ENCODE measurements around the gene RAD54L.

RAD54L gene

DNA sequence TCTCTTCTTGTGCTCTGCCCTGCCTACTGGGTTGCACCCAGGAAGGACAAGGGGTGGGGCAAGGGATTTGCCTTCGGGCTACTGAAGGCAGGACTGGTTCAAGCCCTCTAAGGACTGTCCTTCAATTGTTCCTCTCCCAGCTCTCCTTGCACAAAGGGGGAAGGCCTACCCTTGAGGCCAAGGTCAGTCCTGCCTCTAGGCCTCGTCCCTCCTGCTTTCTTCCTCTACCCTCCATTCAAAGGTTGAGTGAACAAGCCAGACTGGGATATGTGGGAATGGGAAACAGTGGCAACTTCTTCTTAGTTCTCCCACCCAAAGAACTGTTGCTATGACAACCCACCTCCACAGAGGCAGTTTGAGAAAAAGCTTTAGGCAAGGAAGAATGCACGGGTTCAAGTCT lies 41.8 kb upstream of the RAD54L start:
- ChIA-PET POLR2A (interaction anchor here (1.0 to 1.1 kb wide), 2 partner anchors 11 to 16 kb away, joined by 3 read pairs; no protein-coding TSS in a partner anchor), CTCF (interaction anchor here (0.7 to 1.6 kb wide), 2 partner anchors 13 to 18 kb away, joined by 3 to 8 read pairs; no protein-coding TSS in a partner anchor)
- DNase-seq (ENCODE audit: extremely low spot score): no peak
- TF ChIP-seq FOXA1 (IDR thresholded peaks at IDR 0.05): no peak
- TF ChIP-seq FOXK2 (IDR thresholded peaks at IDR 0.05): no peak
- TF ChIP-seq HDGF (IDR thresholded peaks at IDR 0.05; ENCODE audit: borderline replicate concordance): no peak
- TF ChIP-seq TARDBP (IDR thresholded peaks at IDR 0.05): no peak
- no peak for TF ChIP-seq CTBP1 (IDR thresholded peaks at IDR 0.05; ENCODE audit: borderline replicate concordance)
- TF ChIP-seq, protein P1, sequence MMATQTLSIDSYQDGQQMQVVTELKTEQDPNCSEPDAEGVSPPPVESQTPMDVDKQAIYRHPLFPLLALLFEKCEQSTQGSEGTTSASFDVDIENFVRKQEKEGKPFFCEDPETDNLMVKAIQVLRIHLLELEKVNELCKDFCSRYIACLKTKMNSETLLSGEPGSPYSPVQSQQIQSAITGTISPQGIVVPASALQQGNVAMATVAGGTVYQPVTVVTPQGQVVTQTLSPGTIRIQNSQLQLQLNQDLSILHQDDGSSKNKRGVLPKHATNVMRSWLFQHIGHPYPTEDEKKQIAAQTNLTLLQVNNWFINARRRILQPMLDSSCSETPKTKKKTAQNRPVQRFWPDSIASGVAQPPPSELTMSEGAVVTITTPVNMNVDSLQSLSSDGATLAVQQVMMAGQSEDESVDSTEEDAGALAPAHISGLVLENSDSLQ (IDR thresholded peaks at IDR 0.05): no peak
- TF ChIP-seq L3MBTL2 (conservative IDR thresholded peaks at IDR 0.05): no peak
- TF ChIP-seq ARNT (IDR thresholded peaks at IDR 0.05): no peak
- no peak for TF ChIP-seq SP1 (IDR thresholded peaks at IDR 0.05)

DNA sequence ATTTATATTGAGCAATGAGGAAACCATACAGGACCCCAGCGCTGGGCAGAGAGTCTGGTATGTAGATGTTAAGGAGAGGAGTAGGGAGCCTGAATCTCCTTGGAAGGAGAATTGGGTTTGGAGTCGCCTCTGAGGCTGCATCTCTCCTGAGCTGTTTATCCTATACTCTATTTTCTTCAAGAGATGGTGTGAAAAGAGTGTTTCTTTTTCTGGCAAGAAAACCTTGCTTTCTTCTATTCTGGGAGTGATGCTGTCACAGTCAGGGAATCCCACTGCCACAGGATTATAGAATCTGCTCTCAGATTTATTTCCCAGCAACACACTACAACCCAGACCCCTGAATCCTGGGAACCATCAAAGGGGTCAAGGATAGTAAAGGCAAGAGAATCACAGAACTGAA lies 41.2 kb upstream of the RAD54L start:
- CTCF ChIA-PET: interaction anchor here (0.7 to 1.6 kb wide), 2 partner anchors 12 to 17 kb away, joined by 3 to 8 read pairs; no protein-coding TSS in a partner anchor

DNA sequence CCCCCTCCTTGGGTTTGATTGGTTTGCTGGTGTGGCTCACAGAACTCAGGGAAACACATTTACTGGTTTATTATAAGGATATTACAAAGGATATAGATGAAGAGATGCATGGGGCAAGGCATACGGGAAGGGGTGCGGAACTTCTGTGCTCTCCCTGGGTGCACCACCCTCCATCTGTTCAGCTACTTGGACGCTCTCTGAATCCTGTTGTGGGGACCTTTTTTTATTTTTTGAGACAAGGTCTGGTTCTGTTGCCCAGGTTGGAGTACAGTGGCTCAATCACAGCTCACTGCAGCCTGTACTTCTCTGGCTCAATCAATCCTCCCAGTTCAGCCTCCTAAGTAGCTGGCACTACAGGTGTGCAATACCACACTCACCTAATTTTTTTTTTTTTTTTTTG lies 37.0 kb upstream of the RAD54L start:
- DNase-seq (ENCODE audit: extremely low spot score): no peak
- ChIA-PET POLR2A (interaction anchor here (1.3 kb wide), 1 partner anchor 36 kb away, joined by 3 read pairs; no protein-coding TSS in a partner anchor), CTCF (no interaction called here)
- TF ChIP-seq BHLHE40 (IDR thresholded peaks at IDR 0.05; ENCODE audit: borderline replicate concordance): no peak
- TF ChIP-seq ARNT (IDR thresholded peaks at IDR 0.05): no peak
- no peak for TF ChIP-seq ZNF384 (IDR thresholded peaks at IDR 0.05)
- no peak for TF ChIP-seq LEF1 (IDR thresholded peaks at IDR 0.05; ENCODE audit: borderline replicate concordance)
- no peak for TF ChIP-seq SUZ12 (IDR thresholded peaks at IDR 0.05)

More for the DNA sequence above, 41.2 kb upstream of the RAD54L start:
- no peak for TF ChIP-seq LEF1 (IDR thresholded peaks at IDR 0.05; ENCODE audit: borderline replicate concordance)
- TF ChIP-seq SUZ12 (IDR thresholded peaks at IDR 0.05): no peak
- no peak for TF ChIP-seq HDGF (IDR thresholded peaks at IDR 0.05; ENCODE audit: borderline replicate concordance)
- no peak for TF ChIP-seq NFRKB (IDR thresholded peaks at IDR 0.05)
- no peak for TF ChIP-seq ARNT (IDR thresholded peaks at IDR 0.05)
- no peak for TF ChIP-seq ELF4 (IDR thresholded peaks at IDR 0.05)
- no peak for TF ChIP-seq L3MBTL2 (conservative IDR thresholded peaks at IDR 0.05)
- TF ChIP-seq BHLHE40 (IDR thresholded peaks at IDR 0.05; ENCODE audit: borderline replicate concordance): no peak
- no peak for TF ChIP-seq TARDBP (IDR thresholded peaks at IDR 0.05)
- no peak for TF ChIP-seq CTBP1 (IDR thresholded peaks at IDR 0.05; ENCODE audit: borderline replicate concordance)
- TF ChIP-seq FOXM1 (IDR thresholded peaks at IDR 0.05; ENCODE audit: borderline replicate concordance): no peak
- no peak for TF ChIP-seq FOXA1 (IDR thresholded peaks at IDR 0.05)
- no peak for TF ChIP-seq FOXK2 (IDR thresholded peaks at IDR 0.05)
- TF ChIP-seq, protein P1 (IDR thresholded peaks at IDR 0.05): no peak
- DNase-seq (ENCODE audit: extremely low spot score): no peak
- POLR2A ChIA-PET: interaction anchor here (1.0 to 1.1 kb wide), 2 partner anchors 11 to 15 kb away, joined by 3 read pairs; no protein-coding TSS in a partner anchor

DNA sequence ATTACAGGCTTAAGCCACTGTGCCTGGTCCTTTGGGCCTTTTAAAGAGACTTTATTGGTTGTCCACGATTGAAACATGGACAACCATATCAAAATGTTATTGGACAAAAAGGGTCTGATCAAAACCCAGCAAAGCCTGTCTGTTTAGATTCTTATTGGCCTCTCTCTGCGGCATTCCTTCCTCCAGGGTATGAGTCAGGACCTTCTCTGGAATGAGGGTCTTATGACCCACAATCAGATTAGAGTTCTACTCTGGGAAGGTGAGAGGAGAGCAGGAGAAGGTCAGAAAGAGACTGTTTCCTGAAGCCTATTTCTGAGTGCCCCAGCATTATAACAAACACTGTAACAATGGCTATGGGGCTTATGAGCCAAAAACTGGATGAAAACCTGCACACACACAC lies 36.5 kb upstream of the RAD54L start:
- ChIA-PET CTCF (no interaction called here), POLR2A (no interaction called here)
- no peak for TF ChIP-seq NFRKB (IDR thresholded peaks at IDR 0.05)
- TF ChIP-seq, protein P1 (IDR thresholded peaks at IDR 0.05): no peak
- TF ChIP-seq HDGF (IDR thresholded peaks at IDR 0.05; ENCODE audit: borderline replicate concordance): no peak
- TF ChIP-seq FOXA1 (IDR thresholded peaks at IDR 0.05): no peak
- TF ChIP-seq LEF1 (IDR thresholded peaks at IDR 0.05; ENCODE audit: borderline replicate concordance): no peak
- no peak for TF ChIP-seq SUZ12 (IDR thresholded peaks at IDR 0.05)
- TF ChIP-seq L3MBTL2 (conservative IDR thresholded peaks at IDR 0.05): no peak
- TF ChIP-seq BHLHE40 (IDR thresholded peaks at IDR 0.05; ENCODE audit: borderline replicate concordance): no peak
- TF ChIP-seq FOXK2 (IDR thresholded peaks at IDR 0.05): no peak
- no peak for TF ChIP-seq SP1 (IDR thresholded peaks at IDR 0.05)
- no peak for TF ChIP-seq ELF4 (IDR thresholded peaks at IDR 0.05)
- no peak for TF ChIP-seq CTBP1 (IDR thresholded peaks at IDR 0.05; ENCODE audit: borderline replicate concordance)
- TF ChIP-seq ARNT (IDR thresholded peaks at IDR 0.05): no peak
- TF ChIP-seq FOXM1 (IDR thresholded peaks at IDR 0.05; ENCODE audit: borderline replicate concordance): no peak
- TF ChIP-seq TARDBP (IDR thresholded peaks at IDR 0.05): no peak
- no peak for TF ChIP-seq ZNF384 (IDR thresholded peaks at IDR 0.05)
- DNase-seq (ENCODE audit: extremely low spot score): no peak

DNA sequence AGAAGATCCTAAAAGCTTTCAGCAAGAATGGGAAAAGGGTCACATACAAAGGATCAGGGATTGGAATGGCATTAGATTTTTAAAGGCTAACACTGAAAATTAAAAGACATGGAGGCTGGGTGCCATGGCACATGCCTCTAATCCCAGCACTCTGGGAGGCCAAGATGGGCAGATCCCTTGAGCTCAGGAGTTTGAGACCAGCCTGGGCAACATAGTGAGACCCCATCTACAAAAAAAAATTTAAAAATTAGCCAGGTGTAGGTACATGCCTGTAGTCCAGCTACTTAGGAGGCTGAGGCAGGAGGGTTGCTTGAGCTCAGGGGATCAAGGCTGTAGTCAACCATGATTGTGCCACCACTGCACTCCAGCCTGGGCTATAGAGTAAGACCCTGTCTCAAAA lies 32.1 kb upstream of the RAD54L start:
- TF ChIP-seq NFRKB (IDR thresholded peaks at IDR 0.05): no peak
- no peak for TF ChIP-seq TARDBP (IDR thresholded peaks at IDR 0.05)
- TF ChIP-seq ZNF384 (IDR thresholded peaks at IDR 0.05): no peak
- TF ChIP-seq FOXK2 (IDR thresholded peaks at IDR 0.05): no peak
- no peak for DNase-seq (ENCODE audit: extremely low spot score)
- ChIA-PET CTCF (no interaction called here), POLR2A (interaction anchor here (1.1 kb wide), 1 partner anchor 16 kb away, joined by 3 read pairs; no protein-coding TSS in a partner anchor)

DNA sequence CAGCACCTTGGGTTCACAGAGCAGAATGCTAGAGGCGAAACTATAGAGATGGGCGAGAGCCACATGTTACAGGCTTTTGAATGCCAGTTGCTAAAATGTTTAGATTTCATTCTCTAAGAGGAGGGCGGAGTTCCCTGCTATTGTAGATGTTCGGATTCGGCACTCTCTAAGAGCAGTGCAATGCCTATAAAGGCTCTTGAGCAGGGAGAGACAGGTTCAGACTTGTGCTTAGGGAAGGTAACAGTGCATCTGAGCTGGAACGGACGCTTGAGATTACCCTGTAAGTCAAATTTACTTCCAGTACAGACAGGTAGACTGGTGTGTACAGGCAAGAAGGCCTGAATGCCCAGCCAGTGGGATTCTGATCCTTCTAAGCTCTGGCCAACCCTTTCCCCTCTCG lies 29.1 kb upstream of the RAD54L start:
- TF ChIP-seq NFRKB (IDR thresholded peaks at IDR 0.05): no peak
- TF ChIP-seq SUZ12 (IDR thresholded peaks at IDR 0.05): no peak
- TF ChIP-seq FOXA1 (IDR thresholded peaks at IDR 0.05): no peak
- TF ChIP-seq CTBP1 (IDR thresholded peaks at IDR 0.05; ENCODE audit: borderline replicate concordance): no peak
- TF ChIP-seq FOXM1 (IDR thresholded peaks at IDR 0.05; ENCODE audit: borderline replicate concordance): no peak
- no peak for DNase-seq (ENCODE audit: extremely low spot score)
- CTCF ChIA-PET: interaction anchor here (0.6 to 0.9 kb wide), 3 partner anchors 12 to 27 kb away, joined by 3 to 4 read pairs (median 3); partner anchors contain the start of gene LURAP1
- POLR2A ChIA-PET: interaction anchor here (1.0 to 2.1 kb wide), 2 partner anchors 15 to 28 kb away, joined by 5 to 6 read pairs; partner anchors contain the start of gene LURAP1

Data from HEK293T (cell line).